Caco-2 (cell line): ENCODE data around the gene PI16. TPM values are rescaled to one million over a fixed set of nuclear protein-coding genes. Genes with fewer than 3 reads are reported as not detected.

ENCODE experiments used
- BruUV-seq: library from RNA; stranded (reverse); fragments of 400-500 nt; replicated peaks from 2 replicates; lab custom pipeline; 2021; lab: Mats Ljungman, UMichigan
- CTCF ChIA-PET: fragments of 300-600 bp; sonication (Branson Sonifier 250); formaldehyde crosslinking; loops from one replicate; lab custom pipeline; 2022; ENCODE audit warnings: antibody characterized with exemption; lab: Charles Lee
- POLR2A ChIA-PET: fragments of 300-600 bp; sonication (Branson Sonifier 250); formaldehyde crosslinking; loops from one replicate; lab custom pipeline; 2022; ENCODE audit warnings: antibody characterized with exemption; lab: Charles Lee
- DNase-seq, 2 experiments: peaks; one replicate each; pipeline versions ENCODE4 v3.0.0 to v3.0.0-alpha.2; 2020 to 2022
- H3K27me3 ChIP-seq: replicated peaks from 2 replicates; pipeline ENCODE4 v1.6.0; 2011; ENCODE audit warnings: low read length; ENCODE audit not compliant: control insufficient read depth, insufficient read depth
- H3K36me3 ChIP-seq: 2 replicates; pipeline ENCODE4 v1.5.1; 2011; ENCODE audit warnings: low read length; ENCODE audit not compliant: control insufficient read depth, insufficient read depth
- H3K4me1 ChIP-seq: fragments of 250-450 bp; sonication (Bioruptor Pico); 2 replicates; pipeline ENCODE4 v1.5.1; 2020; ENCODE audit warnings: mild to moderate bottlenecking
- H3K4me3 ChIP-seq: 2 replicates; pipeline ENCODE4 v1.5.1; 2011; ENCODE audit warnings: low read depth, mild to moderate bottlenecking, control low read depth, low read length
- H3K9me3 ChIP-seq: fragments of 250-450 bp; sonication (Bioruptor Pico); 2 replicates; pipeline ENCODE4 v1.5.1; 2020; ENCODE audit warnings: mild to moderate bottlenecking, moderate library complexity
- H3K27ac Mint-ChIP-seq: one replicate; pipeline ENCODE4 v1.8.0; 2022; ENCODE audit warnings: mixed read lengths; ENCODE audit not compliant: unreplicated experiment
- H3K27me3 Mint-ChIP-seq: one replicate; pipeline ENCODE4 v1.8.0; 2022; ENCODE audit warnings: mixed read lengths; ENCODE audit not compliant: insufficient read depth, unreplicated experiment
- H3K36me3 Mint-ChIP-seq: one replicate; pipeline ENCODE4 v1.8.0; 2022; ENCODE audit warnings: mild to moderate bottlenecking, mixed read lengths; ENCODE audit not compliant: insufficient read depth, unreplicated experiment
- H3K4me1 Mint-ChIP-seq: one replicate; pipeline ENCODE4 v1.8.0; 2022; ENCODE audit warnings: low read depth, mixed read lengths; ENCODE audit not compliant: unreplicated experiment
- H3K4me3 Mint-ChIP-seq: one replicate; pipeline ENCODE4 v1.8.0; 2022; ENCODE audit warnings: mild to moderate bottlenecking, moderate library complexity, mixed read lengths; ENCODE audit not compliant: unreplicated experiment
- H3K9me3 Mint-ChIP-seq: one replicate; pipeline ENCODE4 v1.8.0; 2022; ENCODE audit warnings: mixed read lengths; ENCODE audit not compliant: unreplicated experiment
- CTCF ChIP-seq, 2 experiments: fragments of 200-600 bp in 1 of 2; IDR thresholded peaks; 1 replicate in 1 of 2; 2 replicates in 1 of 2; pipeline versions ENCODE4 v1.5.1 to v1.8.0; 2011 to 2022; ENCODE audit warnings: antibody characterized with exemption in 1 of 2, control low read depth in 1 of 2, inconsistent platforms in 1 of 2, low read depth in 1 of 2, low read length in 1 of 2, mild to moderate bottlenecking in 1 of 2, moderate library complexity in 1 of 2; ENCODE audit not compliant: insufficient read depth in 1 of 2, severe bottlenecking in 1 of 2, unreplicated experiment in 1 of 2
- intact Hi-C: fragments of 100-400 bp; cut with micrococcal nuclease; formaldehyde crosslinking; loops from one replicate; pipeline ENCODE4 v1.10.0; 2022; ENCODE audit not compliant: unreplicated experiment
- total RNA-seq: library from RNA; stranded (reverse); gene quantifications from 2 replicates; pipeline ENCODE4 v1.2.3, GENCODE V29; 2022

The PI16 gene
- total RNA-seq, 1 experiment from 2014 or later: not detected

- Histone ChIP-seq H3K4me1 (no peaks in the 10 kb centered on the region), H3K4me3 (no peak overlapping the region), H3K9me3 (no peaks in the 10 kb centered on the region), H3K36me3 (no peaks in the 10 kb centered on the region), H3K27me3 (no peaks in the 10 kb centered on the region)
- no peak overlapping the region for H3K27ac Mint-ChIP-seq
- no peak overlapping the region for H3K4me3 Mint-ChIP-seq
- CTCF ChIA-PET: no interaction called here
- intact Hi-C loops: no loop called here
- no peaks in the 10 kb centered on the region for H3K27me3 Mint-ChIP-seq
- POLR2A ChIA-PET: no interaction called here
- BruUV-seq: no TSS peak
- no peaks in the 10 kb centered on the region for H3K36me3 Mint-ChIP-seq
- H3K4me1 Mint-ChIP-seq: no peaks in the 10 kb centered on the region
- DNase-seq: no peak
- TF ChIP-seq CTCF (IDR thresholded peaks at IDR 0.05; ENCODE audit: insufficient read depth in 1 of 2, low read depth in 1 of 2, low read length in 1 of 2, severe bottlenecking in 1 of 2, unreplicated experiment in 1 of 2): no peak
- H3K9me3 Mint-ChIP-seq: no peaks in the 10 kb centered on the region
Measured at GRCh38 chr6:36929607-36930006, 24.9 kb upstream of the PI16 start.

DNA sequence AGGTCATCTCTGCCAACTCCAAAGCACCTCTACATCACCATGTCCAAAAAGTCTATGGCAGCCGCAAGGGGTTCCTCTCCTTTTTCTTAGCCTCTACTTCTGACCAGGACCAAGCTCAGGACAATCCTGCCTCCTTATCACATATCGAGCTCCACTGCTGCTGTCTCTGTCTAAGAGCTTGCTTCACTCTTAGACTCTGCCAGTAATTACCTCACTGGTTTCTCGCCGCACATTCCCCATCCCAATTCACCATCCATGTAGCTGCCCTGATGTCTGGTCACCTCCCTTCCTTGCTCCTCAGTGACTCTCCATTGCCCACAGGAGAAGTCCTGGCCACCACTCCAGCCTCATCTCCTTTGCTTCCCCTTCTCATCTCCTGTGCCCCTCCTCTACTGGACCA, 24.1 kb upstream of the PI16 start:
- Histone ChIP-seq H3K27me3 (no peaks in the 10 kb centered on the region), H3K36me3 (no peaks in the 10 kb centered on the region), H3K4me1 (no peaks in the 10 kb centered on the region), H3K4me3 (no peak overlapping the region), H3K9me3 (no peaks in the 10 kb centered on the region)
- Mint-ChIP-seq H3K27ac (no peak overlapping the region), H3K4me3 (no peak overlapping the region), H3K4me1 (no peaks in the 10 kb centered on the region), H3K36me3 (no peaks in the 10 kb centered on the region), H3K9me3 (no peaks in the 10 kb centered on the region), H3K27me3 (no peaks in the 10 kb centered on the region)
- ChIA-PET POLR2A (no interaction called here), CTCF (no interaction called here)
- no TSS peak for BruUV-seq
- DNase-seq: no peak
- no peak for TF ChIP-seq CTCF (IDR thresholded peaks at IDR 0.05; ENCODE audit: insufficient read depth in 1 of 2, low read depth in 1 of 2, low read length in 1 of 2, severe bottlenecking in 1 of 2, unreplicated experiment in 1 of 2)
- intact Hi-C loops: no loop called here

GRCh38 chr6:36933102-36933501, 21.4 kb upstream of the PI16 start:
- DNase-seq: no peak
- no peaks in the 10 kb centered on the region for H3K9me3 ChIP-seq
- no peaks in the 10 kb centered on the region for H3K27me3 ChIP-seq
- H3K36me3 Mint-ChIP-seq: no peaks in the 10 kb centered on the region
- no peaks in the 10 kb centered on the region for H3K27me3 Mint-ChIP-seq
- H3K4me1 Mint-ChIP-seq: no peaks in the 10 kb centered on the region
- no peak for TF ChIP-seq CTCF (IDR thresholded peaks at IDR 0.05; ENCODE audit: insufficient read depth in 1 of 2, low read depth in 1 of 2, low read length in 1 of 2, severe bottlenecking in 1 of 2, unreplicated experiment in 1 of 2)
- H3K4me3 Mint-ChIP-seq: no peak overlapping the region
- no peak overlapping the region for H3K4me3 ChIP-seq
- H3K4me1 ChIP-seq: no peaks in the 10 kb centered on the region
- ChIA-PET CTCF (interaction anchor here (0.7 kb wide), 1 partner anchor 85 kb away, joined by 3 read pairs; no protein-coding TSS in a partner anchor), POLR2A (no interaction called here)
- H3K27ac Mint-ChIP-seq: no peak overlapping the region
- H3K36me3 ChIP-seq: no peaks in the 10 kb centered on the region
- no peaks in the 10 kb centered on the region for H3K9me3 Mint-ChIP-seq
- BruUV-seq: no TSS peak
- intact Hi-C loops: no loop called here
